ENCODE data around the gene CLDN11.

CLDN11 gene

GRCh38 chr3:170428095-170428494 lies 9.4 kb downstream of the CLDN11 start:
- no peaks in the 10 kb centered on the region for H3K9me3 ChIP-seq (ENCODE audit: control insufficient read depth, insufficient read depth, low read depth, low read length)
- H3K36me3 ChIP-seq (ENCODE audit: control insufficient read depth in 2 of 2, insufficient read depth in 1 of 2, low read length in 2 of 2) = no peaks in the 10 kb centered on the region
- no peaks in the 10 kb centered on the region for H3K4me1 ChIP-seq (ENCODE audit: control insufficient read depth, insufficient read depth, low read length)
- CTCF ChIA-PET = no interaction called here
- POLR2A ChIA-PET = no interaction called here
- TF ChIP-seq ZNF580 (tag by site-specific recombination; IDR thresholded peaks at IDR 0.05) (no peak), ZNF629 (tag by site-specific recombination; IDR thresholded peaks at IDR 0.05) (no peak), ZNF114 (tag by site-specific recombination; IDR thresholded peaks at IDR 0.05) (no peak), ELK4 (IDR thresholded peaks at IDR 0.05; ENCODE audit: borderline replicate concordance, low read depth, low read length) (no peak), HOXD13 (CRISPR knock-in tag; IDR thresholded peaks at IDR 0.05; ENCODE audit: borderline replicate concordance) (no peak), YY1 (tag by site-specific recombination; IDR thresholded peaks at IDR 0.05) (no peak), ZNF16 (tag by site-specific recombination; IDR thresholded peaks at IDR 0.05; ENCODE audit: low read depth) (no peak), ZNF518A (tag by site-specific recombination; conservative IDR thresholded peaks at IDR 0.05; ENCODE audit: low read depth) (no peak), ZNF701 (tag by site-specific recombination; IDR thresholded peaks at IDR 0.05) (no peak), ZNF335 (tag by site-specific recombination; conservative IDR thresholded peaks at IDR 0.05) (no peak), ZBTB8A (tag by site-specific recombination; IDR thresholded peaks at IDR 0.05) (no peak), ZNF169 (tag by site-specific recombination; IDR thresholded peaks at IDR 0.05) (no peak)
- H3K27ac ChIP-seq (ENCODE audit: extremely low read depth, low read depth, low read length) = no peak overlapping the region
- H3K4me3 ChIP-seq (ENCODE audit: low read depth, low read length) = no peak overlapping the region

GRCh38 chr3:170429050-170429449 lies 10.4 kb downstream of the CLDN11 start:
- ChIA-PET POLR2A (no interaction called here), CTCF (interaction anchor here (0.6 kb wide), 1 partner anchor 14 kb away, joined by 5 read pairs; no protein-coding TSS in a partner anchor)
- Histone ChIP-seq H3K9me3 (ENCODE audit: control insufficient read depth, insufficient read depth, low read depth, low read length) (no peaks in the 10 kb centered on the region), H3K4me1 (ENCODE audit: control insufficient read depth, insufficient read depth, low read length) (no peaks in the 10 kb centered on the region), H3K27ac (ENCODE audit: extremely low read depth, low read depth, low read length) (no peak overlapping the region), H3K36me3 (ENCODE audit: control insufficient read depth in 2 of 2, insufficient read depth in 1 of 2, low read length in 2 of 2) (no peaks in the 10 kb centered on the region), H3K4me3 (ENCODE audit: low read depth, low read length) (no peak overlapping the region)
- TF ChIP-seq ZNF610 (tag by site-specific recombination; IDR thresholded peaks at IDR 0.05; ENCODE audit: borderline replicate concordance) (no peak), BCL11B (tag by site-specific recombination; IDR thresholded peaks at IDR 0.05; ENCODE audit: low read depth) (no peak), HOXA7 (CRISPR knock-in tag; IDR thresholded peaks at IDR 0.05; ENCODE audit: borderline replicate concordance) (no peak), PRDM1 (tag by site-specific recombination; IDR thresholded peaks at IDR 0.05) (no peak), ZSCAN5A (tag by site-specific recombination; IDR thresholded peaks at IDR 0.05) (no peak), ZNF214 (tag by site-specific recombination; IDR thresholded peaks at IDR 0.05; ENCODE audit: borderline replicate concordance) (no peak), HIC1 (tag by site-specific recombination; IDR thresholded peaks at IDR 0.05) (no peak), ZNF670 (tag by site-specific recombination; IDR thresholded peaks at IDR 0.05; ENCODE audit: low read depth) (no peak), ZBTB26 (tag by site-specific recombination; optimal IDR thresholded peaks at IDR 0.05) (no peak), PBX3 (CRISPR knock-in tag; IDR thresholded peaks at IDR 0.05) (no peak), WT1 (tag by site-specific recombination; IDR thresholded peaks at IDR 0.05) (no peak)

Data from HEK293 (cell line).